Gastrocnemius medialis (tissue), 4 donors: ENCODE results near the gene DZIP3.

Source experiments
- CTCF ChIP-seq, 5 experiments: fragments of 450-650 bp in 3 of 5; fragments of 200-600 bp in 2 of 5; sonication (generic) in 2 of 5; IDR thresholded peaks in 4 of 5; conservative IDR thresholded peaks in 1 of 5; 1 replicate in 4 of 5; 2 replicates in 1 of 5; pipeline ENCODE4 v1.5.1; 2016 to 2019; ENCODE audit warnings: antibody characterized with exemption in 5 of 5, mild to moderate bottlenecking in 3 of 5, moderate library complexity in 3 of 5
- POLR2A ChIP-seq, 2 donors: fragments of 450-650 bp; IDR thresholded peaks; one replicate each; pipeline ENCODE4 v1.6.1; 2017; ENCODE audit warnings: antibody characterized with exemption in 2 of 2, mild to moderate bottlenecking in 2 of 2, moderate library complexity in 2 of 2

GRCh38 chr3:108661699-108662098 is 72.2 kb downstream of the DZIP3 start:
- TF ChIP-seq CTCF (IDR thresholded peaks at IDR 0.05 in 4 of 5, conservative IDR thresholded peaks at IDR 0.05 in 1 of 5) (no peak), POLR2A (IDR thresholded peaks at IDR 0.05) (no peak)
